Pancreas (tissue), 10 donors: Measurements from ENCODE around the gene NXPH4. TPM values are rescaled to one million over a fixed set of nuclear protein-coding genes. Genes with fewer than 3 reads are reported as not detected.

Experiments used
- ATAC-seq, 4 donors: fragments of 200-7000 bp; cut with Tn5 transposase; one replicate each; pipeline versions ENCODE4 v1.8.0 to v1.9.1; 2020; ENCODE audit warnings: mild to moderate bottlenecking in 4 of 4, moderate library complexity in 4 of 4
- DNase-seq, 6 donors: peaks; one replicate each; pipeline ENCODE4 v3.0.0-alpha.2; 2020
- FAIRE-seq: peaks from 2 replicates; lab custom pipeline; 2012; peaks lifted over from hg19 to GRCh38; lab: Jason Lieb, UNC
- H3K27ac ChIP-seq, 4 donors: fragments of 200-600 bp; sonication (generic); 1 replicate in 3 of 4; 2 replicates in 1 of 4; pipeline versions ENCODE4 v1.5.0 to v1.8.0; 2020
- H3K27me3 ChIP-seq, 4 donors: fragments of 200-600 bp; one replicate each; pipeline ENCODE4 v1.8.0; 2021
- H3K36me3 ChIP-seq, 3 donors: fragments of 200-600 bp; sonication (generic) in 1 of 3; one replicate each; pipeline versions ENCODE4 v1.5.0 to v1.8.0; 2020 to 2021
- H3K4me1 ChIP-seq, 3 donors: fragments of 200-600 bp; one replicate each; pipeline ENCODE4 v1.8.0; 2021
- H3K4me3 ChIP-seq, 4 donors: fragments of 200-600 bp; sonication (generic) in 2 of 4; one replicate each; pipeline versions ENCODE4 v1.5.0 to v1.8.0; 2020 to 2021
- H3K9me3 ChIP-seq, 4 donors: fragments of 200-600 bp; one replicate each; pipeline ENCODE4 v1.8.0; 2021
- WGBS, 2 donors: extraction: QIAGEN DNeasy Blood & Tissue Kit; methylation state at CpG; one replicate each; pipeline ENCODE4 v1.1.7; 2013; 5-methylcytosine and 5-hydroxymethylcytosine counted together
- intact Hi-C, 3 donors: fragments of 100-400 bp; cut with DNase I; formaldehyde crosslinking; loops; one replicate each; pipeline versions ENCODE4 v1.11.1 to v1.14.2; 2022
- polyA plus RNA-seq, 2 donors: library from polyadenylated mRNA; stranded (reverse); fragments of 200-250 nt; gene quantifications; one replicate each; pipeline ENCODE4 v1.2.3, GENCODE V29; 2013
- total RNA-seq, 6 donors: library from RNA; stranded (reverse); fragmentation: NEBNext Ultra II Directional in 4 of 6; extraction: Animal tissue kit (Norgen Biotek cat#: 25700) in 4 of 6; gene quantifications; one replicate each; pipeline versions ENCODE4 v1.2.1 to v1.2.4, GENCODE V29; 2021 to 2023
- TF ChIP-seq, protein P1 (sequence below), 4 donors: fragments of 200-600 bp; sonication (generic) in 3 of 4; IDR thresholded peaks; one replicate each; pipeline versions ENCODE4 v1.5.0 to v1.8.0; 2021; ENCODE audit warnings: antibody characterized with exemption in 4 of 4
- donor health status: healthy with polysubstance abuse.
- donor health status: DM: no; HTN: no; CAD: no; lungs with moderate emphysema.
- donor health status: DM: no; HTN: no; CAD: no.
- donor health status: control.
- donor health status: control.
- donor health status: Bipolar disorder and iron deficiency.
- donor health status: DM: yes; HTN: yes; CAD: no.
- donor health status: DM: no; HTN: no; CAD: no.
- donor health status: DM: no; HTN: no; CAD: no.
- donor health status: DM: yes; HTN: yes; CAD: no.

NXPH4 gene
- total and polyA plus RNA-seq, 8 donors = 0.28 to 3.3 (median 0.79) TPM

DNA sequence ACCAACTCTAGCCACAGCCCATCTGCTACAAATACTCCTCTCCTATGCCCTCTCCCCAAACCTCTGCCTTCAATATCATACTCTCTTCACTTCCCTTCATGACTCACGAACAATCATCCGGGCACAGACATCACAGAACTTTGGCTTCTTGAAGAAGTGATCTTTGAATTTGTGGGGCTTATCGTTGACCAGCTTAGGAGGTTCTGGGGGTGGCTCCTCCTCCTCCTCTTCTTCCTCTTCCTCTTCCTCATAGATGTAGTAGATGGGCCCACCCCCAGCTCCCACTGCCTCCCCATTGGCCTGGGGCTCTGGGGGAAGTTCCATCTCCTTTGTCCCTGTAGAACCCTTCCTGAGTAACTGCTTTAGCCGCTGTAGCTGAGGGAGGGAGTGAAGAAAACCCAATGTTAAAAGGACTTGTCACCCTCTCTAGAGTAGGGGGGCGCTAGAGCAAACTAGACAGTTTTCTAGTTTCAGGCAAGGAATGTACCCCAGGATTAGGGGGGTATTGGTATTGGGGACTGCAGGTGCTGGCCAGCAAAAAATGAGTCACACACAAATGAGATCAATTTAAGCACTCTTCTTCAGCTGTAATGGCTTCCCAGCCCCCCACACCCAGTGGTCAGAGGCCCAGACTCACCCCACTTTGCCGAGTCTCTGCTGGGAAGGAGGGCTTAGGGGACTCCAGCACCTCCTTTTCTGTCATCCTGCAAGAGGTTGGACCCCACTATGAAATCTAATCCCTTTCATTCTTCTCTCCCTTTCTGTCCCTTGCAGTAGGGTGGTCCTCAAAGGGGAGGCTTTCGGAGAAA lies 32.5 kb downstream of the NXPH4 start:
- TF ChIP-seq, protein P1, sequence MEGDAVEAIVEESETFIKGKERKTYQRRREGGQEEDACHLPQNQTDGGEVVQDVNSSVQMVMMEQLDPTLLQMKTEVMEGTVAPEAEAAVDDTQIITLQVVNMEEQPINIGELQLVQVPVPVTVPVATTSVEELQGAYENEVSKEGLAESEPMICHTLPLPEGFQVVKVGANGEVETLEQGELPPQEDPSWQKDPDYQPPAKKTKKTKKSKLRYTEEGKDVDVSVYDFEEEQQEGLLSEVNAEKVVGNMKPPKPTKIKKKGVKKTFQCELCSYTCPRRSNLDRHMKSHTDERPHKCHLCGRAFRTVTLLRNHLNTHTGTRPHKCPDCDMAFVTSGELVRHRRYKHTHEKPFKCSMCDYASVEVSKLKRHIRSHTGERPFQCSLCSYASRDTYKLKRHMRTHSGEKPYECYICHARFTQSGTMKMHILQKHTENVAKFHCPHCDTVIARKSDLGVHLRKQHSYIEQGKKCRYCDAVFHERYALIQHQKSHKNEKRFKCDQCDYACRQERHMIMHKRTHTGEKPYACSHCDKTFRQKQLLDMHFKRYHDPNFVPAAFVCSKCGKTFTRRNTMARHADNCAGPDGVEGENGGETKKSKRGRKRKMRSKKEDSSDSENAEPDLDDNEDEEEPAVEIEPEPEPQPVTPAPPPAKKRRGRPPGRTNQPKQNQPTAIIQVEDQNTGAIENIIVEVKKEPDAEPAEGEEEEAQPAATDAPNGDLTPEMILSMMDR (IDR thresholded peaks at IDR 0.05) = no peak
- Histone ChIP-seq H3K4me1 (no peaks in the 10 kb centered on the region), H3K27me3 (no peaks in the 10 kb centered on the region), H3K27ac (no peak overlapping the region), H3K4me3 (no peak overlapping the region), H3K9me3 (no peaks in the 10 kb centered on the region), H3K36me3 (no peaks in the 10 kb centered on the region)
- WGBS, 2 donors = 70 to 76% methylated on average over 7 of the region's 7 CpGs
- intact Hi-C loops = loop anchor here in 1 of 3 donors (5.0 kb wide), 1 partner anchor 37 kb away; no protein-coding TSS in a partner anchor
- peak in 2 of 4 donors; percentile 17 to 64 for ATAC-seq
- FAIRE-seq = no peak
- peak in 1 of 6 donors; percentile 25 for DNase-seq

DNA sequence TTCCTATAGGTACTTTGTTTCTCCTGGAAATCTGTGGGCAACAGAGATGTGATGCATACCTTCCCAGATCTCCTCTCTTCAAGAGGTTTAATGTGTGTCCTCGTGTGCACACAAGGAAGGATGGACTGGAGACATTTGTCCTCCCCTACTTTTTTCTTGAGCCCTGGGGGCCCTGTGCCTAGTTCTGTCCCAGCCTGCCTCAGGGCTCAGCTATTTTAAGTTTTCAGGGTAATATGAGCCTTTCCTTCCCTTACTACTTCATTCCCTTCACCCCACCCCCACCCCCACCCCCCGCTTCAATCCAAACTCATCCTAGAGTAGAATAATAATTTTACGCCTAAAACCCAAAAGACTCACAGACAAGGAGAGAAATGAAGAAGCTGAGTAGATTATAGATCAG lies 33.9 kb downstream of the NXPH4 start:
- no peak overlapping the region for H3K4me3 ChIP-seq
- no peak for ATAC-seq
- no peak for DNase-seq
- no peak for FAIRE-seq
- intact Hi-C loops = no loop called here
- no peaks in the 10 kb centered on the region for H3K36me3 ChIP-seq
- no peaks in the 10 kb centered on the region for H3K9me3 ChIP-seq
- no peak overlapping the region for H3K27ac ChIP-seq
- TF ChIP-seq, protein P1 (IDR thresholded peaks at IDR 0.05) = no peak
- 73 to 84% methylated on average over 3 of the region's 3 CpGs for WGBS, 2 donors
- H3K27me3 ChIP-seq = no peaks in the 10 kb centered on the region
- H3K4me1 ChIP-seq = no peaks in the 10 kb centered on the region

DNA sequence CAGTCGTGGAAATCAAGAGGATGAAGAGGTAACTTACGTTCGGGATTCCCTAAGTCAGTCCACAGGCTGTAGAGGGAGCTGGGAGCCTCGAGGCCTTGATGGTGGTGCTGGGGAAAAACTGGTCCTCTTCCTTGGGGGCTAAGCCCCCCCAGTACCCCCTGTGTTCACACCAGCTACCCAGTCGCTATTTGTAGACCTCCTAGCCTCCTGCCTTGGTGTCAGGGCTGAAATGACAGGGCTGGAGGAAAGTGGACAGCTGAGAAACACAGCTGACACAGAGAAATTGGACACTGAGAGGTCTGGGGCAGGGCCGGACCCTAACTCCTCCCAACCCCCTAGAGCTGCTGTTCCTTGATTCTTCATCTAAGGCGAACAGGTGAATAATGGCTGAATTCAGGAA lies 34.4 kb downstream of the NXPH4 start, which contains the start of gene STAC3:
Gene STAC3, minus strand, starts transcription at position 232 of the 400 bp plus-strand sequence. CDS start 1,551 bp downstream, outside the sequence.
- Histone ChIP-seq H3K4me3 (no peak within 1 kb of the TSS), H3K4me1 (no peaks in the 10 kb centered on the region), H3K27ac (no peak within 1 kb of the TSS), H3K27me3 (no peaks in the 10 kb centered on the region), H3K36me3 (peaks cover 0 to under 1% (median 0%) of the 10 kb centered on the region in 3 donors), H3K9me3 (no peaks in the 10 kb centered on the region)
- FAIRE-seq = no peak
- peak in 1 of 6 donors; percentile 30 for DNase-seq
- no peak for ATAC-seq
- 61 to 70% methylated on average over 7 of the region's 7 CpGs for WGBS, 2 donors
- intact Hi-C loops = no loop called here
- TF ChIP-seq, protein P1 (IDR thresholded peaks at IDR 0.05) = no peak

DNA sequence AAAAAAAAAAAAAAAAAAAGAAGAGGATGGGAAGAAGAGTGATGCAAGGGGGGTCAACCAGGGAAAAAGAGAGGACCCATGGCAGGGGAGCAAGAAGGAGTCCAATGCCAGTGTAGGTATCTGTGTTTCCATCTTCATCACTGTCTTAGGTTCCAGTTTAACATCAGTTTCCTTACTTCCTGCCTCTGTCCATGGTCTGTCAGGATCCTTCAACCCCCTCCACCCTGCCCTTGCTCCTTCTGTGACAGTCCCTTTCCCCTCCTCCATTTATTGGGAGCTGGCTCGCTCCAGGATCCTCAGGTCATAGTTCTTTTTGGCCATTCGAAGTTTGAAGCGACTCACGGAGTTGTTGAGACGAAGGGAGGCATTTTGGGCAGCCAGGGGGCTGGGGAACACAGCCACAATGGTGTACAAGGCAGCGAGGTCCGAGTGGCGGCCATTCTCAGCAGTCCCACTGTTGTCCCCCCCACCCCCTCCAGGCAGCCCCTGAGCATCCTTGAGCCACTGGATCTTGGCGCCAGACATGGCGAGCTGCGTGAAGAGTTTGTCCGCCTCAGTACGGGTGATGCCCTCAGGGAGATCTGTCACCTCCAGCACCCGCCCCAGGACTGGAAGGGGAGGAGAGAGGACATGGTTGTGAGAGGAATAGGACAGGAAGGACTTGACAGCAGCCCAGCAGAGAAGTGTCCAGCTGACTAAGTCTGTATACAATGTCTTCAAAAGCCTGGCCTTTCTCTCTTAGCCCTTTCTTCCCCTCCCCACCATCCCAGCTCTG lies 38.1 kb downstream of the NXPH4 start:
- peaks cover under 1 to 13% (median 7%) of the 10 kb centered on the region in 3 donors for H3K4me1 ChIP-seq
- intact Hi-C loops = no loop called here
- no peak overlapping the region for H3K4me3 ChIP-seq
- TF ChIP-seq, protein P1 (IDR thresholded peaks at IDR 0.05) = no peak
- H3K36me3 ChIP-seq = peaks cover 0 to 16% (median 8%) of the 10 kb centered on the region in 3 donors
- H3K27me3 ChIP-seq = no peaks in the 10 kb centered on the region
- ATAC-seq (no peak), FAIRE-seq (no peak), DNase-seq (no peak)
- H3K27ac ChIP-seq = no peak overlapping the region
- WGBS, 2 donors = 90 to 95% methylated on average over 14 of the region's 14 CpGs
- no peaks in the 10 kb centered on the region for H3K9me3 ChIP-seq
